Uterus (tissue), 2 donors: ENCODE results near the gene SPEM3.

Experiments used
- CTCF ChIP-seq, 4 experiments: fragments of 200-600 bp in 2 of 4; fragments of 450-650 bp in 2 of 4; sonication (generic) in 2 of 4; IDR thresholded peaks; one replicate each; pipeline ENCODE4 v1.5.1; 2016 to 2019; ENCODE audit warnings: antibody characterized with exemption in 4 of 4, mild to moderate bottlenecking in 2 of 4, moderate library complexity in 1 of 4
- POLR2A ChIP-seq, 2 donors: fragments of 450-650 bp; IDR thresholded peaks; one replicate each; pipeline ENCODE4 v1.6.1; 2016; ENCODE audit warnings: antibody characterized with exemption in 2 of 2, mild to moderate bottlenecking in 1 of 2, moderate library complexity in 1 of 2

DNA sequence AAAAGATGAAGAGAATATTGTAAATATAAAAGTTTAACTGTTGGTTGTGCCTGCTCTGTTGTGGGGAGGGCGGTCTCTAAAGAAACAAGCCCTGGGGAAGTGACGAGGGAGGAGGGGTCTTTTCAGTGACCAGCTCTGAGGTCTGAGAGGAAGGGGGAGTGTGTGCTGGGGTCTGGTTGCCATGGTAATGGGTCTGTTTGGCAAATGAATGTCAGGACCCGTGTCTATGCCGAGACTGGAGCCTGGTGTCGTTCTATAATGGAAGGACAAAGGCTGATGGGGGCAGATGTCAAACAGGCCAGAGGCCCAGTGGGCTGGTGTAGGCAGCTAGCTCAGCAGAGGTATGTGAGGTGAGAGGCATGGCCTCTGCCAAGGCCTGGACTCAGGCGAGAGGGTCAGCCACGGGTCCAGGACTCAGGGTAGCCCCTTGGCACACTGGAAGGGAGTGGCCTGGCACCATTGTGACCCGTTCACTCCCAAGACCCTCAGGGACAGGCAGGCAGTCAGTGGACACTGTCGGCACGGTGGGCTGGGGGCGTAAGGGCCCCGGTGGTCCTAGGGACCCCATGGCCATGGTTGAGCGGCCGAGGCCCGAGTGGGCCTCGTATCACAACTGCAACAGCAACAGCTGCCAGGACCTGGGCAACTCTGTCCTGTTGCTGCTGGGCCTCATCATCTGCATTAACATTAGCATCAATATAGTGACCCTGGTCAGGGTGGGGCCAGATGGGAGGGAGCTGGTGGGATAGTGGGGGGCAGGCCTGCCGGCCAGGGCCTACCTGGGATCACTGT is 8.6 kb upstream of the SPEM3 start, which contains the start of gene SPEM1:
- TF ChIP-seq CTCF (IDR thresholded peaks at IDR 0.05) (no peak), POLR2A (IDR thresholded peaks at IDR 0.05) (no peak)
